Testis (tissue), 2 donors: ENCODE results near the gene MLLT10.

Experiments used
- CTCF ChIP-seq, 3 experiments: fragments of 450-650 bp in 2 of 3; fragments of 200-600 bp in 1 of 3; sonication (generic) in 1 of 3; IDR thresholded peaks; one replicate each; pipeline ENCODE4 v1.5.1; 2016 to 2019; ENCODE audit warnings: antibody characterized with exemption in 3 of 3, mild to moderate bottlenecking in 2 of 3, moderate library complexity in 1 of 3
- POLR2A ChIP-seq: fragments of 450-650 bp; IDR thresholded peaks from one replicate; pipeline ENCODE4 v1.6.1; 2017; ENCODE audit warnings: antibody characterized with exemption, mild to moderate bottlenecking, moderate library complexity

- TF ChIP-seq POLR2A (no peak), CTCF (IDR thresholded peaks at IDR 0.05) (no peak)
Measured at GRCh38 chr10:21506351-21506750, 27.7 kb upstream of the MLLT10 start.
